ENCODE data around the gene ERLEC1.

DNA sequence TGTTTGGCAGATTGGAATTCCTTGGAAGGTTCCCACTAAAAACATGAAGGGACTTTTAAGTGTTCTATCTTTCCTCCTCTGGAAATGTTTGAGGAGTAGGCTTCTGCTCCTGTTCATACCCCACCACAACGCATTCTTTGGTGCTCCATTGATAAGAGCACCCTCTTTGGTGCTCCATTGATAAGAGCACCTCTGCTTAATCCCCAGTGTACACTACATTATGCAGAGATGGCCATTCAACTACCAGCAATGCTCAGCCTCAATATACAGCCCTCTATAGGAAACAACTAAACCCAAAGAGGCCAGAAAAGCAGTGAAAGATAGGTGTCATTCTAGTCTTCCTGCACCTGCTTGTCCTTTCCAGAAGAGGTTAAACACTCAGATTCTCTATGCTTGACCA lies 21.1 kb upstream of the ERLEC1 start:
- TF ChIP-seq, protein P1, sequence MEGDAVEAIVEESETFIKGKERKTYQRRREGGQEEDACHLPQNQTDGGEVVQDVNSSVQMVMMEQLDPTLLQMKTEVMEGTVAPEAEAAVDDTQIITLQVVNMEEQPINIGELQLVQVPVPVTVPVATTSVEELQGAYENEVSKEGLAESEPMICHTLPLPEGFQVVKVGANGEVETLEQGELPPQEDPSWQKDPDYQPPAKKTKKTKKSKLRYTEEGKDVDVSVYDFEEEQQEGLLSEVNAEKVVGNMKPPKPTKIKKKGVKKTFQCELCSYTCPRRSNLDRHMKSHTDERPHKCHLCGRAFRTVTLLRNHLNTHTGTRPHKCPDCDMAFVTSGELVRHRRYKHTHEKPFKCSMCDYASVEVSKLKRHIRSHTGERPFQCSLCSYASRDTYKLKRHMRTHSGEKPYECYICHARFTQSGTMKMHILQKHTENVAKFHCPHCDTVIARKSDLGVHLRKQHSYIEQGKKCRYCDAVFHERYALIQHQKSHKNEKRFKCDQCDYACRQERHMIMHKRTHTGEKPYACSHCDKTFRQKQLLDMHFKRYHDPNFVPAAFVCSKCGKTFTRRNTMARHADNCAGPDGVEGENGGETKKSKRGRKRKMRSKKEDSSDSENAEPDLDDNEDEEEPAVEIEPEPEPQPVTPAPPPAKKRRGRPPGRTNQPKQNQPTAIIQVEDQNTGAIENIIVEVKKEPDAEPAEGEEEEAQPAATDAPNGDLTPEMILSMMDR (IDR thresholded peaks at IDR 0.05 in 4 of 5, conservative IDR thresholded peaks at IDR 0.05 in 1 of 5): no peak
- no peak for TF ChIP-seq POLR2A (IDR thresholded peaks at IDR 0.05)
